Occipital lobe (tissue), 2 donors: ENCODE data around the gene FEN1. TPM values are rescaled to one million over a fixed set of nuclear protein-coding genes. Genes with fewer than 3 reads are reported as not detected.

Source experiments
- DNase-seq: peaks from one replicate; lab custom pipeline; 2025; lab: John Stamatoyannopoulos, UW
- total RNA-seq: library from RNA; depleted of rRNA; stranded (reverse); fragments of >200 nt; gene quantifications from one replicate; pipeline ENCODE4 v1.2.3, GENCODE V29; 2014

FEN1 gene
- total RNA-seq, 1 donor from 2014 or later = 13.3 TPM

- no peak for DNase-seq
Observed at GRCh38 chr11:61795459-61795858, 2.7 kb downstream of the FEN1 start.

DNA sequence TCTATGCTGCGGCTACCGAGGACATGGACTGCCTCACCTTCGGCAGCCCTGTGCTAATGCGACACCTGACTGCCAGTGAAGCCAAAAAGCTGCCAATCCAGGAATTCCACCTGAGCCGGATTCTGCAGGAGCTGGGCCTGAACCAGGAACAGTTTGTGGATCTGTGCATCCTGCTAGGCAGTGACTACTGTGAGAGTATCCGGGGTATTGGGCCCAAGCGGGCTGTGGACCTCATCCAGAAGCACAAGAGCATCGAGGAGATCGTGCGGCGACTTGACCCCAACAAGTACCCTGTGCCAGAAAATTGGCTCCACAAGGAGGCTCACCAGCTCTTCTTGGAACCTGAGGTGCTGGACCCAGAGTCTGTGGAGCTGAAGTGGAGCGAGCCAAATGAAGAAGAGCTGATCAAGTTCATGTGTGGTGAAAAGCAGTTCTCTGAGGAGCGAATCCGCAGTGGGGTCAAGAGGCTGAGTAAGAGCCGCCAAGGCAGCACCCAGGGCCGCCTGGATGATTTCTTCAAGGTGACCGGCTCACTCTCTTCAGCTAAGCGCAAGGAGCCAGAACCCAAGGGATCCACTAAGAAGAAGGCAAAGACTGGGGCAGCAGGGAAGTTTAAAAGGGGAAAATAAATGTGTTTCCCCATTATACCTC is 3.3 kb downstream of the FEN1 start:
- DNase-seq = no peak

DNA sequence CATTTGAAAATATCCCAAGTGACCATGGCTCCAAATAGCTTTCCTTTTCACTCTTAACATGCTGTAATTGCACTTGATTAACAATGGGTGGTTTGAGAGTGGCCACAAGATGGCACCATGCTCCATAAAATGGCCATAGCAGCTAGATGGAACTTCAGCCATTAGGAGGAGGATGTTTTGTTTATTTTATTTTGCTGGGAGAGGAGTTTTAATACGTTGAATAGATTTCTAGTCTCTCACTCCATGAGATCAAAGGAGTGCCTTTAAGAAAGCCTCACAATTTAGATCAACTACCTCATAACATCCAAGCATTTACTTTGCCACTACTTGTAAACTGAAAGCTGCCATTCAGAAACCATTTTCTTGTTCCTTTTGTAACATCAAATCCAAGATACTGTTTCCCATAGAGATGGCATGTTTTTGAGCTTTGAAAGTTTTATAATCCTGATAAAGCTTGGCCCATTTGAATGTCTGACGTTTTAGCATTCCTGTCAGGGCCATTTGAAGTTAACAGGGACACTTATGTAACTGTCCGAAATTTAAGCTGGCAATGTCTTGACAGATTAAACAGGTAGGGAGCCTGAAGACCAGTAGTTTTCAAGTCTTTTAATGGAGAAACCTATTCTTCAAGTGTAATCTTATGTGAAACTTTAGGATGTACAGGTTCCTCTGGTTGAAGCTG is 4.7 kb downstream of the FEN1 start:
- peak; percentile 47 for DNase-seq

DNA sequence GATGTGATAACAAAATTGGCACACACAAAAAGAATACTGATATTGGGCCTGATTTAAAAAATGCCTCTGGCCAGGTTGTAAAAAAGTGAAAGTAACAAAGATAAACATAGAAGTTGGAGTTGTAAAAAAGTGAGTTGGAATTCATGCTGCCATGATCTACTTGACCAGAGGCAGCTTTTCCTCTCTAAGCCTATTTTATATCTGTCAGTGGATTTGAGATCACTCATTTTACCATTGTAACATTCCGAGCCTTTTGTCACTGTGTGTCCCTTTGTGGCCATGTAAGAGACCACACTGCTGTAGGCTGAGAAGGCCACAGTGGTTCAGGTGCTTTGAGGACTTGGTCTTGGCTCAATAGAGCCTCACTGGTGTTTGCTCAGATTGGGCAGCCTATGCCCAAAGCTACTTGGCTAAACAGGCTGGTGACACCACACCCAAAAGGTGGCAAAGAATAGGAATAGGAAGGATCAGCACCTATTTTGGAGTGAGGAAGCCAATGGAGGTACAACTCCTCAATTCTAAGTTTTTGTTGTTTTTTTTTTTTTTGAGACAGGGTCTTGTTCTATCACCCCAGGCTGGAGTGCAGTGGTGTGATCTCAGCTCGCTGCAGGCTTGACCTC is 7.1 kb downstream of the FEN1 start:
- DNase-seq = no peak

DNA sequence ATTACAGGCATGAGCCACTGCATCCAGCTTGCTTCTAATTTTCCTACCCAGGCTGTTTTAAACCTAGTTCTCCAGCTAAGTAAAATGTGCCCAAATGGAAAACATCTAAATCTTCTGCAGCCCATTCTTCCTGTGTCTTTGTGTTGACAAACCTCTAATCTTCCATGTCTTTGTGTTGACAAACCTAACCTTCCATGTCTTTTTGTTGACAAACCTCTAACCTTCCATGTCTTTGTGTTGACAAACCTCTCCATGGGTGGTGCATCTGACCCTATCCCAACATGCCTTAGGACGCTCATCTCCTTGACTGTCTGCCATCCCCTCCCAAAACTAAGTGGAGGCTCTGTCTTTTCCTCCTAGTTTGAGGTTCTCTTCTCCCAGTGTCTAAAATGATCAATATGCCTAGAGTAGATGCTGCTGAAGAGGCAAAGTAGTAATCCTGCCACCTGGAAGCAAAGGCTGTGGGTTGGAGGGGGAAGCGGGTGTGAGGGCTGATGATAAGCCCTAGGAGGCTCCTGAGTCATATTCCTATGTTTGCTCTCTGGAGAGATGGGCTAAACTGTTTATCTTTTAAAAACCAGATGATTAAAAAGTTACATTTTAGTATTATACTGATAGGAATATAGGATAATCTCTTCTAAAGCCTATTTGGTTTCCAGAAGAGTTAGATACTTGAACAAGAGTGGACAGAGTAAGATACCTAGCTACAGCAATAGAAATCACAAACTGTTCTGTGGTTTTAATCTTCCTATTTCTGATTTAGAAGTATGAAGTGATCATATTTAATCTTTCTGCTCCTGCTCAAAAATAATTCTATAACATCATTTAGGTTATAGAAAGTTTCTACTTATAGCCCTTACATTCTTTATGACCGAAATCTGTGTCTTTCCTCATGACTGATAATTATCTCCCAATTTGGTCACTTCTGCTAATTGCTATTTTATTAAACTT is 7.9 kb downstream of the FEN1 start:
- no peak for DNase-seq

- DNase-seq = no peak
Observed at GRCh38 chr11:61802605-61803004, 9.9 kb downstream of the FEN1 start.

- DNase-seq = no peak
Observed at GRCh38 chr11:61803889-61804647, 11.4 kb downstream of the FEN1 start.

DNA sequence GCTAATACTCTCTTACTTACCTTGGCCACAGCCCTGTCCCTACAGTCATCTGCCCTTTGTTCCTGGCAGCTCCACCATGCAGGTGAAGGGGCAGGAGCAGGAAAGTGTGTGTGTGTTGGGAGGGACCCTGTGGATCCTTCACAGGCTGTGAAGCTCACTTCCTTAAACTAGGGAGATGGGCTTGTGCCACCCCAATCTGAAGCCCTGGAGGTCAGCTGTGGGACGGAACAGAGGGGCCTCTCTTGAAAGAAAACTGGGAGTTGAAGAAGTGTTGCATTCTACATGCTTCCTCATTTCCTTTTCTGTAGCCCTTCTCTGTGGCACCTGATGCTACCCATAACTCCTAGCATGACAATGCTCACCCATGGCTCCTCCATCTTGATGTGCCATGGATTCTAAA is 12.4 kb downstream of the FEN1 start:
- DNase-seq = no peak

GRCh38 chr11:61806785-61807184 is 14.1 kb downstream of the FEN1 start:
- DNase-seq = no peak

DNA sequence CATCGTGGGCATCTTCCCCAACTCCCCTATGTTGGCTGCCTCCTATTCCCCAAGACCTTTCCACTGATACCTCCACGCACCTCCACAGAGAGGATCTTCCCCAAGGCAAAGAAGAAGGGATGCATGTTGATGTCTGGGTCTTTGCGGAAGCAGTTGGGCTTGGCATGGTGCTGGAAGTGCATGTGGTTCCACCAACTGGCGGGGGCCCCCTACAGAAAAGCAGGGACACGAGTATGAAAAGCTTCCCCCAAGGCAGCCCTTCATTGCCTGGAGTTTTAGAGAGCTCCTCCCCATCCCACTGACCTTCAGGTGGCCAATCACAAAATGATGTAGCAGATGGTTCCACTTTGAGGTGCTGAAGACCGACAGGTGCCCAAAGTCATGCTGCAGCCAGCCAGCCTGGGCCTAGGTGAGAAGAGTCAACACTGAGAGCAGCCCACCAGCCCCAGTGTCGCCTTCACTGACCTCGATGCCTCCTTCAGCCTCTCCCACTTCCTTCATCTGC is 18.0 kb downstream of the FEN1 start:
- no peak for DNase-seq

DNA sequence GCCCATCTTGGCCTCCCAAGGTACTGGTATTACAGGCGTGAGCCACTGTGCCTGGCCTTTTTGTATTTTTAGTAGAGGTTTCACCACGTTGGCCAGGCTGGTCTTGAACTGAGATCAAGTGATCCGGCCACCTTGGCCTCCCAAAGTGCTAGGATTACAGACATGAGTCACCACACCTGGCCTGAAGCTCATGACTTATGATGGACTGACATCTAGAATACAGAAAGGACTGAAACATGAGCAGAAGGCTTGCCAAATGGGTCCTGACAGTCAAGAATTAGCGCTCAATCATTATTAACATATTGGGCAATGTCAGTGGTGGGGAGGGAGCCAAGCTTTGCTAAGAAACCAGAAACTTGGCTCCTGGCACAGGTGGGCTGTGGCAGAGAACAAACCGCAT is 19.1 kb downstream of the FEN1 start:
- DNase-seq = no peak

DNA sequence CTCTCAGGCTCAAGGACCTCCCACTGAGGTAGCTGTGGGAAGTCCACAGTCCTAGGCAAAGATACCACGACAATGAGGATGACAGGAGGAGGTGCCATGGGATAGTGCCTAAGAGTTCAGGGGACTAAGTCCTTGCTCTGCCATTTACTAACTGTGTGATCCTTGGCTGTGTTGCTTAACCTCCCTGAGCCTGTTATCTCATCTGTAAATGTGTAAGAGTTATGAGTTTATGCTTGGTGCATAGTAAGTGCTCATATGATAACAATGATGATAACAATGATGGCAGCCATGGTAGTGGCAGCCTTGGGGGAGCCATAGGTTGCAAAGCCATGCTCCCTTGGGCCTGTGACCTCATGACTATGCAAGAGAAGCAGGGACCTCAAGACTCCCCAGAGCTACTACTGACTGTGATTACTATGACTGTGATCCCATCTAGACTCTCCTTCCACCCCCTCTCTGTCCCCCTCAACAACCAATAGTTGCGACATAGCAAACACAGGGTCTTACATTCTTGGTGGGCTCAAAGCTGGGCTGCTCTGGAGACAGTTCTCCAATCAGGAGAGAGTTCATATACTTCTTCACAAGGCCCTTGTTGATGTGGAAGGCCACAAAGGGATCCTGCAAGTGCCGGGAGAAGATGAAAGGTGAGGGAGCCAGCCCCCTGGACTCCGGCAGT is 20.2 kb downstream of the FEN1 start:
- DNase-seq = no peak

DNA sequence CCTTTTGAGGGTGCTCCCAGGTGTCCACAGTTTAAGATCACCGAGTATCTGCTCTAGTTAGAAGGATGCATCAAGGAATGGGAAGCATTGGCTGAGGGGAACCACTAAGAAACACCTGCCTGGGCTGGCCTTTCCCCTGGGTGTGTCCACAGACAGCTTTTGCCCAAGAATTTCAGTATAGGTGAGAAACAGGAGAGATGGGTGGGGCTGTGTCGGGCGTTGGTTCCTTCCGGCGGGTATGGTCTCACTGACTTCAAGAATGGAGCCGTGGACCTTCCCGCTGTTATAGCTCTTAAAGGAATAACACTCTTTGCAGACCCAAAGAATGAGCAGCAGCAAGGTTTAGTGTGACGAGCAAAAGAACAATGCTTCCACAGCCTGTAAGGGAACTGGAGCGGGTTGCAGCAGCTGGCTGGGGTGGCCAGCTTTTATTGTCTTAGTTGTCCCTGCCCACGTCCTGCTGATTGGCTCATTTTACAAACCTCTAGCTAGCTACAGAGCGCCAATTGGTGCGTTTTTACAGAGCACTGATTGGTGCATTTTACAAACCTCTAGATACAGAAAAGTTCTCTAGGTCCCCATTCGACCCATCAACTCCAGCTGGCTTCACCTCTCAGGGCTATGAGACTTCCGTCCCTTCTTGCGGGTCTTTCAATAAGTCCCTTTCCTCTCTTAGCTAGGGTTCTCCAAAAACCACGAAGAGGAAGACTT is 21.7 kb downstream of the FEN1 start:
- DNase-seq = peak; percentile 62

GRCh38 chr11:61814958-61815789 is 22.5 kb downstream of the FEN1 start:
- peak; percentile 94 for DNase-seq

DNA sequence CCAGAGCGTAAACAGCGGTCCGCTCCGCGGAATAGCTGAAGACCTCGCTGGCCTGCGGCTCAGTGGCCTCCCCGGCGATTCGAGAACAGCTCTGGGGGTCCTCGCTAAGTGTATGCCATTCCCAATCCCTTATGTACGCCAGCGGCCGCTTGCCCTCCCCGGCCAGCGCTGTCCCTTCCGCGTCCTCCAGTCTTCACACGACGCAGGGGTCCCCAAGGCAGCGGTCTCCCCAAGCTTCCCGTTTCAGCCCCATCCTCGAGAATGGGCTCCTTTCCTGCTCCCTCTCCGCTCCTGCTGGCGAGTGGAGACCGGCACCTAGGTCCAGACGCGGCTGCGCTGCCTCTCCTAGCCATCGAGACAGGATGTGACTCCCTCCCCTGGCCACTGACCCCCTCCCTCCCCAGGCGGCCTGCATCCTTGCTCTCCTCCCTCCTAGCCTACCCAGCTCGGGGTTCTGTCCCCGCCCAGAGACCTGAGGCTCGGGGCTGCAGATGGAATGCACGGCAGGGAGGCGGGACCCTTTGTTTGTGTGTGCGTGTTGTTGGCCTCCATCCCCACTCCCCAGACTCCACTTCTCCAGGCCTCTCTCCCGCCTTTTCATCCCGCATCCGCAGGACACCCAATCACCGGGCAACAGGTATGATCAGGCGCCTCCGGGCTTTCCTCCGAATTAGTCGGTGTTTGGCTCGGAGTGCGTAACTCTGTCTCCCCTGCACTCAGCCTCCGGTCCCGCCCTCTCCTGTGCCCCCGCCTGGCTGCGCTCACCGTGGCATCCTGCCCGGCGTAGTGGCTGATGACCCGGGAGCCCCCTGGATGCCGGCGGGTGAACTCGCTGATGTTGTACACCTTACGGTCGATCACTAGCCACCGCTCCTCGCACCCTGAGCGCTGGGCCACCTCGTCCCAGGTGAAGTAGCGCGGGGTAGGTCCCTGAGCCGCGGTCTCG is 23.4 kb downstream of the FEN1 start:
- DNase-seq = peak; percentile 51

GRCh38 chr11:61816736-61817455 is 24.2 kb downstream of the FEN1 start, which contains the start of gene FADS1:
Gene FADS1, minus strand, starts transcription at chr11:61817003. Its CDS starts 74 bp downstream, at chr11:61816929.
- peak; percentile 89 for DNase-seq
